DMS114 treated with DMSO at 0.1 percent for 48 hours (cell line): ENCODE data around the gene TSPYL6.
"Not testable (repeated sequence)": the region's sequence is repeated elsewhere in the genome, so short reads cannot be mapped to it uniquely, and the experiment has no call there.

Experiments used
- DNase-seq: peaks from one replicate; lab custom pipeline; 2025; ENCODE audit not compliant: unreplicated experiment; lab: John Stamatoyannopoulos, UW

The TSPYL6 gene

GRCh38 chr2:54256091-54256694 is at the start of gene TSPYL6:
TSS of gene TSPYL6 (minus strand) at chr2:54256229. CDS start at chr2:54256151, 78 bp downstream.
- no peak for DNase-seq

GRCh38 chr2:54303631-54304030 is 47.6 kb upstream of the TSPYL6 start:
- DNase-seq, result no peak

- DNase-seq, result no peak
Observed at GRCh38 chr2:54298514-54298913, 42.5 kb upstream of the TSPYL6 start.

GRCh38 chr2:54295911-54296310 is 39.9 kb upstream of the TSPYL6 start:
- DNase-seq, result no peak

GRCh38 chr2:54294665-54295064 is 38.6 kb upstream of the TSPYL6 start:
- DNase-seq, result not testable (repeated sequence)

- DNase-seq, result no peak
Observed at GRCh38 chr2:54290356-54291025, 34.5 kb upstream of the TSPYL6 start.

GRCh38 chr2:54289917-54290316 is 33.9 kb upstream of the TSPYL6 start:
- no peak for DNase-seq

GRCh38 chr2:54287532-54287931 is 31.5 kb upstream of the TSPYL6 start:
- DNase-seq, result no peak

GRCh38 chr2:54285451-54285850 is 29.4 kb upstream of the TSPYL6 start:
- no peak for DNase-seq

GRCh38 chr2:54284826-54285225 is 28.8 kb upstream of the TSPYL6 start:
- DNase-seq, result no peak

- DNase-seq, result no peak
Observed at GRCh38 chr2:54279385-54279784, 23.4 kb upstream of the TSPYL6 start.

- no peak for DNase-seq
Observed at GRCh38 chr2:54275541-54275940, 19.5 kb upstream of the TSPYL6 start.

- no peak for DNase-seq
Observed at GRCh38 chr2:54274781-54275242, 18.8 kb upstream of the TSPYL6 start.

- DNase-seq, result no peak
Observed at GRCh38 chr2:54271843-54272627, 16.0 kb upstream of the TSPYL6 start.

GRCh38 chr2:54271189-54271588 is 15.2 kb upstream of the TSPYL6 start:
- DNase-seq, result no peak

- no peak for DNase-seq
Observed at GRCh38 chr2:54267577-54267976, 11.5 kb upstream of the TSPYL6 start.

- DNase-seq, result not testable (repeated sequence)
Observed at GRCh38 chr2:54265081-54265480, 9.1 kb upstream of the TSPYL6 start.

- DNase-seq, result no peak
Observed at GRCh38 chr2:54262015-54262765, 6.2 kb upstream of the TSPYL6 start.

GRCh38 chr2:54261537-54261936 is 5.5 kb upstream of the TSPYL6 start:
- no peak for DNase-seq

- DNase-seq, result no peak
Observed at GRCh38 chr2:54260241-54260595, 4.2 kb upstream of the TSPYL6 start.
